Stimulated activated CD8-positive, alpha-beta memory T cell treated with anti-CD3 and anti-CD28 coated beads, Interleukin-2, amount 100 ng/mL, for 48 hours (primary cell): ENCODE measurements around the gene TMIGD1.

Experiments
- DNase-seq, 2 donors: peaks; one replicate each; pipeline ENCODE4 v3.0.0-alpha.2; 2020; ENCODE audit warnings: low read depth in 2 of 2

TMIGD1 gene

GRCh38 chr17:30333503-30334360, at the start of gene TMIGD1:
Gene TMIGD1, minus strand, starts transcription at chr17:30334057. Its CDS starts 1,924 bp downstream, at chr17:30332133.
- DNase-seq, result no peak

- no peak for DNase-seq
Measured at GRCh38 chr17:30382345-30382744, 48.5 kb upstream of the TMIGD1 start.

- no peak for DNase-seq
Measured at GRCh38 chr17:30381340-30381659, 47.4 kb upstream of the TMIGD1 start.

GRCh38 chr17:30380643-30381339, 46.9 kb upstream of the TMIGD1 start:
- DNase-seq, result no peak

- DNase-seq, result no peak
Measured at GRCh38 chr17:30379903-30380381, 46.1 kb upstream of the TMIGD1 start.

GRCh38 chr17:30379303-30379902, 45.5 kb upstream of the TMIGD1 start:
- no peak for DNase-seq

- peak; percentile 96 to 97 for DNase-seq
Measured at GRCh38 chr17:30378825-30379302, 45.0 kb upstream of the TMIGD1 start, which contains the start of gene CPD. Gene CPD, plus strand, starts transcription at chr17:30378927. Its CDS starts 54 bp downstream, at chr17:30378981.

- peak; percentile 35 to 44 for DNase-seq
Measured at GRCh38 chr17:30378241-30378824, 44.5 kb upstream of the TMIGD1 start.

GRCh38 chr17:30377574-30378240, 43.9 kb upstream of the TMIGD1 start:
- no peak for DNase-seq

GRCh38 chr17:30376621-30377452, 43.0 kb upstream of the TMIGD1 start:
- peak in 1 of 2 donors; percentile 58 for DNase-seq

- no peak for DNase-seq
Measured at GRCh38 chr17:30375661-30376060, 41.8 kb upstream of the TMIGD1 start.

- DNase-seq, result no peak
Measured at GRCh38 chr17:30372755-30373154, 38.9 kb upstream of the TMIGD1 start.

GRCh38 chr17:30369995-30370394, 36.1 kb upstream of the TMIGD1 start:
- no peak for DNase-seq

- no peak for DNase-seq
Measured at GRCh38 chr17:30368912-30369720, 35.3 kb upstream of the TMIGD1 start.

GRCh38 chr17:30366536-30366935, 32.7 kb upstream of the TMIGD1 start:
- no peak for DNase-seq

GRCh38 chr17:30363715-30364202, 29.9 kb upstream of the TMIGD1 start:
- DNase-seq, result peak; percentile 60 to 73

GRCh38 chr17:30361766-30362279, 28.0 kb upstream of the TMIGD1 start:
- DNase-seq, result no peak

GRCh38 chr17:30360086-30360808, 26.4 kb upstream of the TMIGD1 start:
- DNase-seq, result no peak
